Fibroblast of lung (primary cell): ENCODE results near the gene MRAS.

ENCODE experiments used
- CTCF ChIP-seq, 2 donors: IDR thresholded peaks in 1 of 2; conservative IDR thresholded peaks in 1 of 2; 1 replicate in 1 of 2; 2 replicates in 1 of 2; pipeline ENCODE4 v1.5.1; 2011 to 2012; ENCODE audit warnings: low read length in 2 of 2, control low read depth in 1 of 2, inconsistent platforms in 1 of 2, low read depth in 1 of 2, mild to moderate bottlenecking in 1 of 2
- EZH2 ChIP-seq: IDR thresholded peaks from 2 replicates; pipeline ENCODE4 v1.5.1; 2012; ENCODE audit warnings: low read length, control low read depth, mild to moderate bottlenecking; ENCODE audit errors: missing control alignments

- TF ChIP-seq CTCF (conservative IDR thresholded peaks at IDR 0.05 in 1 of 2, IDR thresholded peaks at IDR 0.05 in 1 of 2; ENCODE audit: low read depth in 1 of 2, low read length in 2 of 2): no peak
- no peak for TF ChIP-seq EZH2
These were observed 41.6 kb downstream of the MRAS start for GRCh38 chr3:138389841-138390581.
